Activated T-cell treated with anti-CD3 and anti-CD28 coated beads for 1 hour (primary cell): Measurements from ENCODE around the gene METTL16.

Experiments used
- DNase-seq: peaks from one replicate; pipeline ENCODE4 v3.0.0-alpha.2; 2020; ENCODE audit warnings: low read depth

The METTL16 gene

GRCh38 chr17:2380226-2380922 lies 131.3 kb downstream of the METTL16 start:
- no peak for DNase-seq

DNA sequence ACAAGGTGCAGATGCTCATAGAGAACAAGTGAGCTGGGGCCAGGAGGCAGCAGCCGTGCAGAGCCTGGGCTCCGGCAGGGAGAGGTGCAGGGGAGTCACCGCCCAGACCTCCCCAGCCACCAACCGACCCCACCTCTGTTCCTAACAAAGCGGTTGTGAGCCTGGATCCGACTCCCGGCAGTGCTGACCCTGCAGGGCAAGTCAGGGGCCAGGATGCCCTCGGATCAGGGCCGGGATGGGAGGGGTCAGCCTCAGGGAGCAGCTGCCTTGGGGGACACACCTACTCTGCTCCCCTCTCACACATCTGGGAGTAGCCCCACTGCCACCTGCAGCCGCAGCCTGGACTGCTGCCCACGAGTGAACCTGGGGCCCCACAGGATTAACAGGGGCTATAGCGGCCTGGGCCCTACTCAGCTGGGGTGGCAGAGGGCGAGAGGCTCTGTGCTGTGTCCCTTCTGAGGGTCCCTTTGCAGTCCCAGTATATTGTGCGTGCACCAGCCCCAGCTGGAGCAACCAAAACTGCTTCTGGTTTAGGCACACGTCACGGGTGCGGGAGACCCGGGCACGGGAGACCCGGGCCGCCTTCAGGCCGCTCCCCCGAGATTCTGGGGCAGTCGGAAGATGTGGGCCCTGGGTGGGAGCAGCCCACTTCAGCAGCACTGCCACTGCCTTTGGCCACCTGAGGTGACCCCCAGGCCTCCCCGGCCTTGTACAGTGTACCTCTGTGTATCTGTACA lies 132.0 kb downstream of the METTL16 start:
- no peak for DNase-seq

GRCh38 chr17:2378905-2379304 lies 132.8 kb downstream of the METTL16 start:
- no peak for DNase-seq

DNA sequence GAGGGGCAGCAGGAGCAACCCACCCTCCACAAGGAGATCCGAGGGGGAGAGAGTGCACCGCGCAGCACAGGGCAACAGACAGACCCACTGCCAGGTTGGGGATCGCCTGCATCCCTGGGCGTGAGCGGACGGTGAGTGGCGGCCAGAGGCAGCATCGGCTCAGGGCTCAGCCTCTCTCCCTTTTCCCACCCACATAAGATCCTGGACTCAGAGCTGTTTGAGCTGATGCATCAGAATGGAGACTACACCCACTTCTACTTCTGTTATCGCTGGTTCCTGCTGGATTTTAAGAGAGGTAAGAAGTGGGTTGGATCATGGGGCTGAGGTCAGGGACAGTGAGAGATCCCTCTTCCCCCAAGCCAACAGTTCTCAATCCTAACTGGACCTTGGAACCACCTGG lies 134.0 kb downstream of the METTL16 start:
- no peak for DNase-seq

DNA sequence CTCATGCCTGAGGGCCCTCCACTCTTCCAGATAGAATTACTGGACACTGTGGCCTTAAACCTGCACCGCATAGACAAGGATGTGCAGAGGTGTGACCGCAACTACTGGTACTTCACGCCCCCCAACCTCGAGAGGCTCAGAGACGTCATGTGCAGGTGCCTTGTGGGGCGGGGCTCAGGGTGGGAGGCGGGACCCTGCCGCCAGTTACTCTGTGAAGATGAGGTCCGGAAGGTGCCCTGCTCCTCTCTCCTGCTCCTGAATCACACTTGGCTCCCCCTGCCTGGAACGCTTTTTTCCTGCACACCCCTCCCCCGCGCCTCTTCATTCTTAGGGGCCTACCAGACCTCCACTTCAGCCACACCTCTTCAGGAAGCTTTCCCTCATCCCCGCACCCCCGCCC lies 135.6 kb downstream of the METTL16 start:
- DNase-seq = no peak

DNA sequence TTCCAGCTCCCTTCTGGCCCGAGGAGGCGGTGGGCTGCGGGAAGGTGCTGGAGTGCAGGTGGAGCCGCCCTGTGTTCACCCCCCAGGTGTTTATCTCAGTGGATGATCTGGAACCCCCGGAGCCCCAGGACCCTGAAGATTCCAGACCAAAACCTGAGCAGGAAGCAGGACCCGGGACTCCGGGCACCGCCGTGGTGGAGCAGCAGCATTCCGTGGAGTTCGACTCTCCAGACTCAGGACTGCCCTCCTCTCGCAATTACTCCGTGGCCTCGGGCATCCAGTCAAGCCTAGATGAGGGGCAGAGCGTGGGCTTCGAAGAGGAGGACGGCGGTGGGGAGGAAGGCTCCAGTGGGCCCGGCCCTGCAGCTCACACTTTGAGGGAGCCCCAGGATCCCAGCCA lies 136.3 kb downstream of the METTL16 start:
- no peak for DNase-seq

DNA sequence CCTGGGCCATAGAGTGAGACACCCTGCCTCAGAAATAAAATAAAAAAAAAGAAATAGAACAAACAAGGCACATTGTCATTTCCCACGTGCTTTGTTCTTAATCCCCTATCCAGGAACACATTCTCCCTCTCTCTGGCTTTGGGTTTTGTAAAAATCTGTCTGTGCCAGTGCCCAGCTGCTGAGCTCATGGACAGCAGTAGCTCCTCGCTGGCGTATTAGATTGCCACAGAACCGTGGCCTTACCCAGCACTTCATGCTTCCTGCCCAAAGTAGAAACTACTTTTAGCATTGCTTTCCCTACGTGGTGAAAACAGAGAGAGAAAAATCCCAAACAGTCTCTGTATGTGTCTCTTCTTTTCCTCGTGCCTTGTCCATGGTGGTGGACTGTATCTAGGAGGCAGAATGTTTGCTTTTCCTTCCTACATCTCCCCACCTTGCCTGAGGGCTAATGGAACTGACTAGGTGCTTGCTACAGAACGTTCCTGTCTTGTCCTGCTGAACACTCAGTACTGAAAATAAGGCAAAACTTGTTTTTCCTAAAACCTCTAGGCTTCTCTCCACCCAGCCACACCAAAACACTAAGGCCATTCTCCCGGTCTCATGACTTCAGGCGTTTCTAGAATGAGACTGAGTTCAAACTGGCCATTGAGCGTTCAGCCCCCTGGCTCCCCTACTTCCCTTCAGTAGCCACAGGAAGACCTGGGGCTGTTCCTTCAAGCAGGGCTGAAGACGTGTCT lies 137.0 kb downstream of the METTL16 start:
- DNase-seq = no peak

DNA sequence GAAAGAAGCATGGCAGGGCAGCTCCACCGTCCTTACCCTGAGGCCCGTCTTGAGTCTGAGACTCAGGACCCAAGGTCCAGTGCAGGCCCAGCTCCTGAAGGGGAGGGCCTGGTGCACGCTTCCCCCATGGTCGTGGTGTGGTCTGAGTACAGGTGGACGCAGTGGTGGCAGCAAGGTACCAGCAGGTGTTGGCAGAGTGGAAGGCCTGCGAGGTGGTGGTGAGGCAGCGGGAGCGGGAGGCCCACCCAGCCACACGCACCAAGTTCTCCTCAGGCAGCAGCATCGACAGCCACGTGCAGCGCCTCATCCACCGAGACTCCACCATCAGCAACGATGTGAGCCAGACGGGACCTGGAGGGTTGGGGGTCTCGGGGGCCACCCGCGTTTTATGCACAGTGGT lies 138.5 kb downstream of the METTL16 start:
- no peak for DNase-seq

GRCh38 chr17:2372681-2373080 lies 139.0 kb downstream of the METTL16 start:
- DNase-seq = no peak

- no peak for DNase-seq
These were observed 139.5 kb downstream of the METTL16 start for GRCh38 chr17:2372180-2372579.

DNA sequence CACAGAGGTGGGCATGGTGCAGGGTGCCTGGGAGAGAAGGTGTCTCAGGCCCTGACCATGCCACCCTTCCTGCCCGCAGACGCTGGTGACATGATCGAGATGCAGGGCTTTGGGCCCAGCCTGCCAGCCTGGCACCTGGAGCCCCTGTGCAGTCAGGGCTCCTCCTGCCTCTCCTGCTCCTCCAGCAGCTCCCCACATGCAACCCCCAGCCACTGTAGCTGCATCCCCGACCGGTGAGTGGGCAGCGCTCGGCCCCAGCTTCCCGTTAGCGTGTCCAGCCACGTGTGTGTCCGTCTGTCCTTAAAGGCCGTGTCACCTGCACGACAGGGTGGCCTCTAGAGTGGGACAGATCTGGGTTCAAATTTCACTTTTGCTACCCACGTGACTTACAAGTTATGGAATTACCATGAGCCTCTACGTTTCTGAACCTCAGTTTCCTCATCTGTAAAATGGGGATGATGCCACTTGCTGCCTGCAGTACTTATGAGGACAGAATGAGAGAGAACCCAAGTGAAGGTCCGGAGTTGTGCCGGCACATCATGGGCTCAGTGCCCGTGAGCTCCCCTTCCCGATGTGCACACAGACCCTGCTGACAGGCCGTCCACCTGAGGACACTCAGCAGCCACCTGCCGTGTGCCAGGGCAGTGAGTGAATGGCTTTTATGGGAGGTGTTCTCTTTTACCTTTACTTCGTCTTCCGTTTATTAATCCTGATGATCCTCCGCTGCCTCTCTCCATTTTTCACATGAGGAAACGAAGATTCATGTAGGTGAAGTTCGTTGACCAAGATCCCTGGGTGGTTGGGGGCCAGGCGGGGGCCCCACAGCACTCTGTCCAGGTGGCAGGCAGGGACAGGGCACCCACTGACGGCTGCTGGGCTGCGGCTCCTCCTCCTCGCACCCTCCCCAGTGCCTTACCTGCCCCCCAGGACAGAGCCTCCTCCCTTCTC lies 140.2 kb downstream of the METTL16 start:
- no peak for DNase-seq

GRCh38 chr17:2370211-2370589 lies 141.5 kb downstream of the METTL16 start:
- no peak for DNase-seq

GRCh38 chr17:2369551-2370210 lies 142.0 kb downstream of the METTL16 start:
- no peak for DNase-seq

DNA sequence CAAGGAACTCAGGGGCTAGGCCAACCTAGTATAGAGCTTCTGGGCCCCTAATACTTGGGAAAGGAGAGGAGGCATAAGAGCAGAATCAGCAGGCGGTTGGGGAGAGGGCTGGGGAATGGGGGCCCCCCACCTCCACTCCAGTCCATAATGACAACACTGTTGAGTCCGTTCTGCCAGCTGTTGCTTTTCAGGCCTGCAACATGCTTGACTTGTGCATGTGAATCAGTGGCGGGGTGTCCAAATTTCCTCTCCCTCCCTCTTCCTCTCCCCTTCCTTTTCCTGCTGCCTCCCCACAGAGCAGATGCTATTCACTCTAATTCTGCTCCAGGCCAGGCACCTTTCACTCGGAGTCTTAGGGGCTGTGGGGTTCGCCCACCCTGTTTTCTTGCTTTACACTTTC lies 142.6 kb downstream of the METTL16 start:
- no peak for DNase-seq

DNA sequence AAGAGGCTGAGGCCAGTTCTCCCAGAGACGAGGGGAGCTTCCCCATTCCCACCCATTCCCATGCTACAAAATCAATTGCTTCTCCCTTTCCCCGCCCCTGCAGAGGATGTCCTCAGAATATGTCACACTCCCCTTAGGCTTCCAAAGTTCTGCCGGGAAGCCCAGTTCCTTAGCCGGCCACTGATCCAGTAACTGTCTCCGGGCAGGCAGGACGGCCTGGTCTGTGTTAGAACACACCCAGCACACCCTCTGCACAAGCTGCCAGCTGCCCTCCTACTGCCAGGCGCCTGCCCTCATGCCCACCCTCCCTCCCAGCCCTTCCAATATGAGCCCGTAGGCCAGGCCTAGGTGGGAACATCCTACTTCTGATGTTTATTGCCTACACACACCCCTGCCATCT lies 143.3 kb downstream of the METTL16 start:
- DNase-seq = no peak

DNA sequence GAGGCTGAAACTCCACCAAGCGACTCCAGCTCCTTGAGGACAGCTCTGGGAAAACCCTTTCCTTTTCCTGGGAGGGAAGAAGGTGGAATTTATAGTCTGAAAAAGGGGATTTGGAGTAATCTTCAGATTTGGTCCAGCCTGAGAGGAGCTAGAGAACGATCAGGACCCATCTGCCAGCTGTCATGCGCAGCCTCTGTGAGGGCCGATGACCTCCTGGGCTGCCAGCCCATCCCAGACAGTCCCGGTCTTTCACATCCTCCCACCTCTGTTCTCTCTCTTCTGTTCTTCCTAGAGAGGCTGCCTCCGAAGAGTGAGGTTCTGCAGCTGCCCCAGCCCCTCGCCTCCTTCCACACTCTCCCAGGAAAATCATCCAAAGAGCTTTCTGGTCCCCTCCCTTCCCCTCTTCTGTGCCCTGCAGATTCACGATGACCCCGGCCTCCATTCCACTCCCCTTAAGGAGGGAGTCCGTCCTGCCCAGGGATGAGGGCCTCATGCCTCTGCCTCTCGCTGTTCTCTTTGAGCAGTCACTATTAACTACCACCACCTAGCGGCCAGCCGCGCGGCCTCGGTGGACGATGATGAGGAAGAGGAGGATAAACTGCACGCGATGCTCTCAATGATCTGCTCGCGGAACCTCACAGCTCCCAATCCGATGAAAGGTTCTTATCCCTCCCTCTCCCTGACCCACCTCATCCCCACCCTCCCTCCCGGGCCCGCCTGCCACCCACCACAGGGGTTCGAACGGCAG lies 144.8 kb downstream of the METTL16 start:
- no peak for DNase-seq
